ENCODE data around the gene NXPE3. TPM values are rescaled to one million over a fixed set of nuclear protein-coding genes. Genes with fewer than 3 reads are reported as not detected.

NXPE3 gene
- total RNA-seq, 4 donors from 2014 or later: 31.5 to 52.0 (median 44.5) TPM

GRCh38 chr3:101811875-101812274 is 32.9 kb downstream of the NXPE3 start:
- DNase-seq (no peak), ATAC-seq (no peak)
- in situ Hi-C loops (cut with MboI; ENCODE audit: low sequenced_read_pairs in 4 of 4) (loop anchor here (5.0 to 25.0 kb wide), 3 partner anchors 413 to 725 kb away; no protein-coding TSS in a partner anchor), intact Hi-C loops (cut with DNase I; ENCODE audit: low total_unique reads) (loop anchor here (5.0 to 10.0 kb wide), 3 partner anchors 35 to 725 kb away; partner anchors contain the start of gene NFKBIZ)
- TF ChIP-seq POLR2A (IDR thresholded peaks at IDR 0.05) (no peak), CTCF (IDR thresholded peaks at IDR 0.05 in 4 of 5, conservative IDR thresholded peaks at IDR 0.05 in 1 of 5) (no peak)
- peaks cover 0 to 2% of the 10 kb centered on the region in 2 donors for H3K36me3 ChIP-seq
- H3K4me1 ChIP-seq: peaks cover 14 to 39% of the 10 kb centered on the region in 2 donors
- H3K27me3 ChIP-seq: no peaks in the 10 kb centered on the region
- H3K4me3 ChIP-seq: no peak overlapping the region
- H3K27ac ChIP-seq: no peak overlapping the region
- no peaks in the 10 kb centered on the region for H3K9me3 ChIP-seq

- in situ Hi-C loops (cut with MboI; ENCODE audit: low sequenced_read_pairs in 4 of 4): loop anchor here (5.0 to 25.0 kb wide), 3 partner anchors 412 to 724 kb away; no protein-coding TSS in a partner anchor
- Histone ChIP-seq H3K4me1 (peaks cover 14 to 30% of the 10 kb centered on the region in 2 donors), H3K36me3 (peaks cover 0 to 10% of the 10 kb centered on the region in 2 donors), H3K9me3 (no peaks in the 10 kb centered on the region), H3K27ac (peak overlapping the region in 1 of 4 donors; percentile 43), H3K27me3 (no peaks in the 10 kb centered on the region), H3K4me3 (no peak overlapping the region)
- intact Hi-C loops (cut with DNase I; ENCODE audit: low total_unique reads): loop anchor here (5.0 to 10.0 kb wide), 3 partner anchors 34 to 724 kb away; partner anchors contain the start of gene NFKBIZ
- TF ChIP-seq CTCF (IDR thresholded peaks at IDR 0.05 in 4 of 5, conservative IDR thresholded peaks at IDR 0.05 in 1 of 5): no peak
- TF ChIP-seq POLR2A (IDR thresholded peaks at IDR 0.05): no peak
- peak; percentile 60 to 83 for ATAC-seq
- DNase-seq: no peak
Measured at GRCh38 chr3:101812895-101813294, 33.9 kb downstream of the NXPE3 start.

- intact Hi-C loops (cut with DNase I; ENCODE audit: low total_unique reads): loop anchor here (5.0 to 10.0 kb wide), 3 partner anchors 33 to 723 kb away; partner anchors contain the start of gene NFKBIZ
- H3K9me3 ChIP-seq: no peaks in the 10 kb centered on the region
- no peak overlapping the region for H3K4me3 ChIP-seq
- H3K27me3 ChIP-seq: no peaks in the 10 kb centered on the region
- H3K4me1 ChIP-seq: peaks cover 14 to 29% of the 10 kb centered on the region in 2 donors
- in situ Hi-C loops (cut with MboI; ENCODE audit: low sequenced_read_pairs in 4 of 4): loop anchor here (5.0 to 25.0 kb wide), 3 partner anchors 411 to 723 kb away; no protein-coding TSS in a partner anchor
- DNase-seq: no peak
- no peak for TF ChIP-seq POLR2A (IDR thresholded peaks at IDR 0.05)
- TF ChIP-seq CTCF (IDR thresholded peaks at IDR 0.05 in 4 of 5, conservative IDR thresholded peaks at IDR 0.05 in 1 of 5): peak; percentile 32 to 45 (median 38)
- peak overlapping the region in 3 of 4 donors; percentile 43 to 45 (median 44) for H3K27ac ChIP-seq
- H3K36me3 ChIP-seq: peaks cover 0 to 10% of the 10 kb centered on the region in 2 donors
- ATAC-seq: no peak
Measured at GRCh38 chr3:101813817-101814440, 34.9 kb downstream of the NXPE3 start.

GRCh38 chr3:101814835-101815234 is 35.8 kb downstream of the NXPE3 start:
- H3K27me3 ChIP-seq: no peaks in the 10 kb centered on the region
- in situ Hi-C loops (cut with MboI; ENCODE audit: low sequenced_read_pairs in 4 of 4): loop anchor here (5.0 to 25.0 kb wide), 3 partner anchors 410 to 722 kb away; no protein-coding TSS in a partner anchor
- no peak for TF ChIP-seq POLR2A (IDR thresholded peaks at IDR 0.05)
- no peak for TF ChIP-seq CTCF (IDR thresholded peaks at IDR 0.05 in 4 of 5, conservative IDR thresholded peaks at IDR 0.05 in 1 of 5)
- ATAC-seq: no peak
- no peak overlapping the region for H3K4me3 ChIP-seq
- intact Hi-C loops (cut with DNase I; ENCODE audit: low total_unique reads): loop anchor here (5.0 to 10.0 kb wide), 3 partner anchors 32 to 722 kb away; partner anchors contain the start of gene NFKBIZ
- peaks cover 0 to 10% of the 10 kb centered on the region in 2 donors for H3K36me3 ChIP-seq
- no peak for DNase-seq
- no peaks in the 10 kb centered on the region for H3K9me3 ChIP-seq
- H3K27ac ChIP-seq: peak overlapping the region in 3 of 4 donors; percentile 43 to 45 (median 44)
- peaks cover 10 to 22% of the 10 kb centered on the region in 2 donors for H3K4me1 ChIP-seq

Data from gastrocnemius medialis (tissue), 4 donors.